Tibial nerve (tissue), 4 donors: Measurements from ENCODE around the gene PLA2G15. TPM values are rescaled to one million over a fixed set of nuclear protein-coding genes. Genes with fewer than 3 reads are reported as not detected.

Experiments
- DNase-seq, 2 donors: peaks; one replicate each; pipeline ENCODE4 v3.0.0-alpha.2; 2019; ENCODE audit warnings: low spot score in 2 of 2
- H3K27ac ChIP-seq, 4 donors: fragments of 200-600 bp; sonication (generic) in 3 of 4; one replicate each; pipeline ENCODE4 v1.5.1; 2017 to 2019; ENCODE audit warnings: mild to moderate bottlenecking in 1 of 4
- H3K27me3 ChIP-seq, 2 donors: fragments of 200-600 bp; sonication (generic) in 1 of 2; one replicate each; pipeline versions ENCODE4 v1.5.1 to v1.6.0; 2017 to 2019
- H3K36me3 ChIP-seq, 3 donors: fragments of 200-600 bp; sonication (generic); one replicate each; pipeline ENCODE4 v1.5.1; 2018 to 2019
- H3K4me1 ChIP-seq, 4 donors: fragments of 200-600 bp; sonication (generic) in 3 of 4; one replicate each; pipeline ENCODE4 v1.5.1; 2017 to 2019
- H3K4me3 ChIP-seq, 4 donors: fragments of 200-600 bp; sonication (generic) in 3 of 4; one replicate each; pipeline ENCODE4 v1.5.1; 2017 to 2019; ENCODE audit warnings: mild to moderate bottlenecking in 1 of 4, moderate library complexity in 1 of 4
- H3K9me3 ChIP-seq, 4 donors: fragments of 200-600 bp; sonication (generic) in 3 of 4; one replicate each; pipeline ENCODE4 v1.5.1; 2017 to 2019
- EP300 ChIP-seq, 2 donors: sonication (generic); formaldehyde crosslinking; IDR thresholded peaks; one replicate each; pipeline ENCODE4 v1.6.1; 2017; ENCODE audit warnings: antibody characterized with exemption in 2 of 2, mild to moderate bottlenecking in 1 of 2
- POLR2A ChIP-seq, 2 donors: fragments of 450-650 bp; IDR thresholded peaks; one replicate each; pipeline ENCODE4 v1.6.1; 2017; ENCODE audit warnings: antibody characterized with exemption in 2 of 2, mild to moderate bottlenecking in 2 of 2, moderate library complexity in 2 of 2
- WGBS, 2 donors: methylation state at CpG; one replicate each; pipeline ENCODE4 v1.1.5; 2018; 5-methylcytosine and 5-hydroxymethylcytosine counted together
- total RNA-seq, 4 donors: library from RNA; depleted of rRNA; stranded (reverse); fragments of >200 nt; gene quantifications; one replicate each; pipeline ENCODE4 v1.1.0, GENCODE V29; 2016
- TF ChIP-seq, protein P1 (sequence below), 5 experiments: fragments of 200-600 bp in 3 of 5; fragments of 450-650 bp in 2 of 5; sonication (generic) in 3 of 5; IDR thresholded peaks; one replicate each; pipeline ENCODE4 v1.5.1; 2016 to 2019; ENCODE audit warnings: antibody characterized with exemption in 5 of 5, mild to moderate bottlenecking in 3 of 5, moderate library complexity in 2 of 5

PLA2G15 gene
- total RNA-seq, 4 donors from 2014 or later = 26.0 to 51.3 (median 30.2) TPM

DNA sequence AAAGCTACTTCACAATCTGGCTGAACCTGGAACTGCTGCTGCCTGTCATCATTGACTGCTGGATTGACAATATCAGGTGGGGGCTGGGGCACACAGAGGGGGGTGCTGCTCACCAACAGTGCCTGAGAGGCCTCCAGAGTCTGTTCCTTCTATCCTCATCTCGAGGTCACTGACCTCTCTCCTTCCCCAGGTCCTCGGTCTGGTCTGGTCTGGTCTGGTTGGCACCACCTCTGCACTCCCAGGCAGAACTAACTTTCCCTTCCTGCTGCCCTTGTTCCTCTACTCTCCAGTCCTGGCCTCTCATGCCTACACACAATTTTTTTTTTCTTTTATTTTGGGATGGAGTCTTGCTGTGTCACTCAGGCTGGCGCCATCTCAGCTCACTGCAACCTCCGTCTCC, 4.2 kb downstream of the PLA2G15 start:
- TF ChIP-seq POLR2A (IDR thresholded peaks at IDR 0.05) (no peak), EP300 (IDR thresholded peaks at IDR 0.05) (no peak)
- TF ChIP-seq, protein P1, sequence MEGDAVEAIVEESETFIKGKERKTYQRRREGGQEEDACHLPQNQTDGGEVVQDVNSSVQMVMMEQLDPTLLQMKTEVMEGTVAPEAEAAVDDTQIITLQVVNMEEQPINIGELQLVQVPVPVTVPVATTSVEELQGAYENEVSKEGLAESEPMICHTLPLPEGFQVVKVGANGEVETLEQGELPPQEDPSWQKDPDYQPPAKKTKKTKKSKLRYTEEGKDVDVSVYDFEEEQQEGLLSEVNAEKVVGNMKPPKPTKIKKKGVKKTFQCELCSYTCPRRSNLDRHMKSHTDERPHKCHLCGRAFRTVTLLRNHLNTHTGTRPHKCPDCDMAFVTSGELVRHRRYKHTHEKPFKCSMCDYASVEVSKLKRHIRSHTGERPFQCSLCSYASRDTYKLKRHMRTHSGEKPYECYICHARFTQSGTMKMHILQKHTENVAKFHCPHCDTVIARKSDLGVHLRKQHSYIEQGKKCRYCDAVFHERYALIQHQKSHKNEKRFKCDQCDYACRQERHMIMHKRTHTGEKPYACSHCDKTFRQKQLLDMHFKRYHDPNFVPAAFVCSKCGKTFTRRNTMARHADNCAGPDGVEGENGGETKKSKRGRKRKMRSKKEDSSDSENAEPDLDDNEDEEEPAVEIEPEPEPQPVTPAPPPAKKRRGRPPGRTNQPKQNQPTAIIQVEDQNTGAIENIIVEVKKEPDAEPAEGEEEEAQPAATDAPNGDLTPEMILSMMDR (IDR thresholded peaks at IDR 0.05) = no peak
- Histone ChIP-seq H3K4me1 (peaks cover 0 to 28% (median 14%) of the 10 kb centered on the region in 4 donors), H3K36me3 (peaks cover 0 to 58% (median 0%) of the 10 kb centered on the region in 3 donors), H3K27ac (no peak overlapping the region), H3K9me3 (no peaks in the 10 kb centered on the region), H3K27me3 (no peaks in the 10 kb centered on the region), H3K4me3 (no peak overlapping the region)
- WGBS, 2 donors = 87 to 88% methylated on average over 4 of the region's 4 CpGs
- no peak for DNase-seq

DNA sequence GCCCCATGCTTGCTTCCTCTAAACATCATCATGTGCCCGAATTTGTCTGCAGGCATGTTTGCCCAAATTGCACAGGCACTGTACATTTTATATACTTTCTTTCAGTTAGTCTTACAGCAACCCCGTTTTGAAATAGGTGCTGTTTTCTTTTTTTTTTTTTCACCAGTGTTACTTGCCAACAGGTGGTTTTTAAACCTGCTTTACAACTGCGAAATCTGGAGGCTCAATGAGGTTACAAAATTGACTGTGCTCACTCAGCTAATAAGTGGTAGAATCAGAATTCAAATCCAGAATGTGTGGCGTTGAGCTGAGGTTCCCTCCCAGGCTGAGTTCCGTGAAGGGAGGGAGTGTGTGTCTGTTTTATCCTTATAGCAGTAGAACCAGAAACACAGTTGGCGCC, 5.8 kb downstream of the PLA2G15 start:
- no peaks in the 10 kb centered on the region for H3K9me3 ChIP-seq
- 89 to 95% methylated on average over 6 of the region's 6 CpGs for whole genome bisulfite sequencing, 2 donors
- H3K27me3 ChIP-seq = no peaks in the 10 kb centered on the region
- no peak for DNase-seq
- no peak for TF ChIP-seq POLR2A (IDR thresholded peaks at IDR 0.05)
- TF ChIP-seq, protein P1 (IDR thresholded peaks at IDR 0.05) = no peak
- TF ChIP-seq EP300 (IDR thresholded peaks at IDR 0.05) = no peak
- H3K4me3 ChIP-seq = no peak overlapping the region
- H3K4me1 ChIP-seq = peaks cover 0 to 21% (median 8%) of the 10 kb centered on the region in 4 donors
- H3K36me3 ChIP-seq = peaks cover 0 to 74% (median 7%) of the 10 kb centered on the region in 3 donors
- H3K27ac ChIP-seq = no peak overlapping the region

DNA sequence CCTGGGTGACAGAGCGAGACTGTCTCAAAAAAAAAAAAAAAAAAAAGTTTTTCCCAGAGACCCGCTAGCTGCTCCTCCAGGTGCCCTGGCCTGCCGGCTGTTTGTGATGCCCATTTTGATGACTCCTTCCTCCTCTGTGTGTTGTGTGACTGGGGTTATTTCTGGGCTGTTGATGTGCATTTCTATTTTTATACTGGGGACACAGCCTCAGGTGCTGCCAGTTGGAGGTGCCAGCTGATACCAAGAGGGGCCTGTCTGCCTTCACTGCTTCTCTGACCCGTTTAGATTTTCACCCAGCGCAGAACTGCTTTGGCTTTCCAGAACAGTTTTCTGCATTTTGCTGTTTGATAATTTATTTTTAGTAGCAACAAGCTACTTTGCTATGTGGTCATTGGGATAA, 6.7 kb downstream of the PLA2G15 start:
- Histone ChIP-seq H3K4me3 (no peak overlapping the region), H3K27ac (no peak overlapping the region), H3K36me3 (peaks cover 0 to 83% (median 7%) of the 10 kb centered on the region in 3 donors), H3K4me1 (peaks cover 0 to 12% (median 1%) of the 10 kb centered on the region in 4 donors), H3K27me3 (no peaks in the 10 kb centered on the region), H3K9me3 (no peaks in the 10 kb centered on the region)
- no peak for DNase-seq
- 87 to 88% methylated on average over 5 of the region's 5 CpGs for WGBS, 2 donors
- TF ChIP-seq EP300 (IDR thresholded peaks at IDR 0.05) (no peak), POLR2A (IDR thresholded peaks at IDR 0.05) (no peak)
- TF ChIP-seq, protein P1 (IDR thresholded peaks at IDR 0.05) = no peak

DNA sequence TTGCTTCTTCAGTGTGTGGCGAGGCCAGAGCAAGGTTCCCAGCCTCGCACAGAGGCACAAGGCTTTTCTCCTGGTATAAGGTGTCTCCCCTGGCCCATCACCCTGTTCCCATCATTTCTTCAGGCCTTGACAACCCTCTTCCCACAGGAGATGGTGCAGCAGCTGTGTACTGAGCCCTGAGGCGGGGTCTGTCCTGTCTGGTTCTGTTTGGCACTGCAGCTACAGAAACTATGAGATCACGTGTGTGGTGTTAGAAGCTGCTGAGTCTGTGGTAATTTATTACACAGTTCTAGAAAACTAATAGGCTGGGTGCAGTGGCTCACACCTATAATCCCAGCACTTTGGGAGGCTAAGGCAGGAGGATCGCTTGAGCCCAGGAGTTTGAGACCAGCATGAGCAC, 7.2 kb downstream of the PLA2G15 start:
- Histone ChIP-seq H3K9me3 (no peaks in the 10 kb centered on the region), H3K36me3 (peaks cover 0 to 88% (median 7%) of the 10 kb centered on the region in 3 donors), H3K4me1 (peaks cover 0 to 7% (median 2%) of the 10 kb centered on the region in 4 donors), H3K27me3 (no peaks in the 10 kb centered on the region), H3K27ac (no peak overlapping the region), H3K4me3 (no peak overlapping the region)
- DNase-seq = no peak
- no peak for TF ChIP-seq POLR2A (IDR thresholded peaks at IDR 0.05)
- TF ChIP-seq EP300 (IDR thresholded peaks at IDR 0.05) = no peak
- 79 to 90% methylated on average over 5 of the region's 5 CpGs for WGBS, 2 donors

DNA sequence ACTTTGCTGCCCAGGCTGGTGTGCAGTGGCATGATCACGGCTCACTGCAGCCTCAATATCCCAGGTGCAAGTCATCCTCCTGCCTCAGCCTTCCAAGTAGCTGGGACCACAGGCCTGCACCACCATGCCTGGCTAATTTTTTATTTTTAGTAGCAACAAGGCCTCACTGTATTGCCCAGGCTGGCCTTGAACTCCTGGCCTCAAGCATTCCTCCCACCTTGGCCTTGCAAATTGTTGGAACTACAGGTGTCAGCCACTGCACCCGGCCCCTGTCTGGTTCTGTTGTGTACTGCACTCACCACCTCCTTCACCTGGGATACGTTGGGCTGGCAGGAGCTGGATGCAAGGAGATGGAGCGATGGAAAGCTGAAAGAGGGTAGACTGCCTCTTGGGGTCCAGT, 8.5 kb downstream of the PLA2G15 start:
- TF ChIP-seq, protein P1 (IDR thresholded peaks at IDR 0.05) = no peak
- TF ChIP-seq POLR2A (IDR thresholded peaks at IDR 0.05) (no peak), EP300 (IDR thresholded peaks at IDR 0.05) (no peak)
- H3K36me3 ChIP-seq = peaks cover 0 to 100% (median 7%) of the 10 kb centered on the region in 3 donors
- no peaks in the 10 kb centered on the region for H3K27me3 ChIP-seq
- WGBS, 2 donors = 95 to 97% methylated on average over 4 of the region's 4 CpGs
- H3K4me3 ChIP-seq = no peak overlapping the region
- H3K4me1 ChIP-seq = peaks cover 0 to 9% (median 0%) of the 10 kb centered on the region in 4 donors
- no peak for DNase-seq
- no peaks in the 10 kb centered on the region for H3K9me3 ChIP-seq
- no peak overlapping the region for H3K27ac ChIP-seq

DNA sequence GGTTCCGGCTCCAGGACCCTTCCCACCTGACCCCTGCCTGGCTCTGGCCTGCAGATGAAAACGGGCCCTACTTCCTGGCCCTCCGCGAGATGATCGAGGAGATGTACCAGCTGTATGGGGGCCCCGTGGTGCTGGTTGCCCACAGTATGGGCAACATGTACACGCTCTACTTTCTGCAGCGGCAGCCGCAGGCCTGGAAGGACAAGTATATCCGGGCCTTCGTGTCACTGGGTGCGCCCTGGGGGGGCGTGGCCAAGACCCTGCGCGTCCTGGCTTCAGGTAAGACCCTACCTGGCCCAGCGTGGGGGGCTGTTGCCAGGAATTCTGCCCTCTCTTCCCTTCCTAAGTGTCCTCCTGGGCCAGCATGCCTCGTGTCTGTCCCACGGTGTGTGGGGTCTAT, 10.5 kb downstream of the PLA2G15 start:
- H3K4me3 ChIP-seq = no peak overlapping the region
- H3K27me3 ChIP-seq = no peaks in the 10 kb centered on the region
- H3K36me3 ChIP-seq = peaks cover 0 to 100% (median 11%) of the 10 kb centered on the region in 3 donors
- WGBS, 2 donors = 88 to 94% methylated on average over 15 to 18 of the region's 18 CpGs
- peaks cover 0 to 9% (median 0%) of the 10 kb centered on the region in 4 donors for H3K4me1 ChIP-seq
- no peak for DNase-seq
- no peaks in the 10 kb centered on the region for H3K9me3 ChIP-seq
- H3K27ac ChIP-seq = no peak overlapping the region
- TF ChIP-seq, protein P1 (IDR thresholded peaks at IDR 0.05) = no peak
- TF ChIP-seq POLR2A (IDR thresholded peaks at IDR 0.05) (no peak), EP300 (IDR thresholded peaks at IDR 0.05) (no peak)
